GM21381 (cell line): ENCODE data around the gene FGF12.

Experiments used
- ATAC-seq: cut with Tn5 transposase; IDR thresholded peaks from one replicate; pipeline ENCODE4 v1.9.1; 2021; ENCODE audit warnings: mild to moderate bottlenecking, moderate library complexity; ENCODE audit not compliant: unreplicated experiment

FGF12 gene

DNA sequence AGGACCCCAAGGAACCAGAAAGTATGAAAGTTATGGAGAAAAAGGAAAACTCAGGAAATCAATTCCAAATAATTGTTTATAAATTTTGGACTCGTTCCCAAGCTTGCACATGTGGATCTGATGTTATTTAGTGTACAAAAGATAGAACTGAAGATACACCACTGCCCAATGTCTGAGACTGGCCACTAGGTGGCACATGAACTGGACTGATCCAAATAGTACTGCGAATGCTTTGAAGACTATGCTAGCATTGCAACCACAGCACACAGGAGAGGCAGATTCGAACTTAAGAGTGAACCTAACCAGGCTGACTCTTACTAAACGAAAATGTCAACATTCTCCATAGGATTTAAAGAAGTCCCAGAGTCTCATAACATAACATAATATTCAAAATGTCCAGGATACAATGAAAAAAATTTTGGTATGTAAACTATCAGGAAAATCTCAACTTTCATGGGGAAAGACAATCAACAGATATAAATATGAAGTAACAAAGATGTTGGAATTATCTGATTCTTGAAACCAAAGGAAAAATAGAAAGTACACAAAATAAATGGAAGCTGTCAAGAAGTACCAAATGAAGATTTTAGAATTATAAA is 596.7 kb downstream of the FGF12 start:
- peak; percentile 89 for ATAC-seq

DNA sequence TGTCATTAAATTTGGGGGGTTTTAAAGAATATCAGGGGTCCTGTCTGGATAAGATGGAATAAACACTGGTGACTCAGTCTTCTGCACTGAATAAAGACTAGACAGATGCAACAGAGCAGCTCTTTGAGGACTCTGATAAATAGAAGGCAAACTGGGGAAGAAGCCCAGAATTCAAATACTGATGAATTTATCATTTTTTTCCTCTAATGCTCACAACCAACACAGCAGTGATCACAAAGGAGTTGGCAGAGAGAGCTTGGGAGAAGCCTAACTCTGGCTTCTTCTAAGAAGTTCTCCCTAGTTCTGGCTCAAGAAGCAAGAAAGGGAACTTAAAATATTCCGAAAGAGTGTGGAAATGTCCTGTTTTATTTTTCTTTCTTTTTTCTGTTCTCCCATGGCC is 597.8 kb downstream of the FGF12 start:
- no peak for ATAC-seq

DNA sequence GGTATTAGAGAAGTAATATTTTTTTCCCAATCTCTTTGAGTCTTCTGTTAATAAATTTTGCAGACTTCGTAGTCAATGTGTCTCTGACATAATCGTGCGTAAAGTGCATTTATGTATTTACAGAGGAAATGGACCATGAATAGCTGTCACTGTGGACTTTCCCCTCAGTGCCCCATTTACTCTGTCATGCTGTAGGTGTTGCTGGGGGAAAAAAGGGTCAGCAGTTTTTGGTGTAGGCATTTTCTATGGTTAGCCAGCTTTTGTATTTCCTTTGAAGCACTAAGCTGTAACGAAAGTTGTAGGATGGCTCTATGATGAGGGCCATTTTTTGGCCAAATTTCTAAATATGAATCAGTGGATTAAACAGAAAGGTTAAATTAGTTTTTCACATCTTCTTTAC is 598.4 kb downstream of the FGF12 start:
- no peak for ATAC-seq

DNA sequence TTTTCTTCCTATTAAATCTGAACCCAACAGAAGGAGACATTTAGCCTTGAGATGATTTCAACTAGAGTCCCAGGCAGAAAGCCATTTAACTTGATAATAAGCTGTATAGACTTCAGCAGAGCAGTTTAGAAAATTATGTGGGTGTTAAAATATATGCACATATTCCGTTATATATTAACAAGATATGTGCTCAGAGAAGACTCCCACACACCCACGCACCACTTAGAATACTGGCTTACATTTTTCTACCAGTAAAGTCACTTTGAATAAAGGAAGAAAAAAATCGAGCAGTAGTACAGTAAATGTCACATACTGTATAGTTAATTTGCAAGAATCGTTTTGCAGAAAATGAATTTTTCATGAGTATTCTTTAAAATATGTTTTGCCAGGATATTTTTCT is 599.3 kb downstream of the FGF12 start:
- ATAC-seq: no peak

DNA sequence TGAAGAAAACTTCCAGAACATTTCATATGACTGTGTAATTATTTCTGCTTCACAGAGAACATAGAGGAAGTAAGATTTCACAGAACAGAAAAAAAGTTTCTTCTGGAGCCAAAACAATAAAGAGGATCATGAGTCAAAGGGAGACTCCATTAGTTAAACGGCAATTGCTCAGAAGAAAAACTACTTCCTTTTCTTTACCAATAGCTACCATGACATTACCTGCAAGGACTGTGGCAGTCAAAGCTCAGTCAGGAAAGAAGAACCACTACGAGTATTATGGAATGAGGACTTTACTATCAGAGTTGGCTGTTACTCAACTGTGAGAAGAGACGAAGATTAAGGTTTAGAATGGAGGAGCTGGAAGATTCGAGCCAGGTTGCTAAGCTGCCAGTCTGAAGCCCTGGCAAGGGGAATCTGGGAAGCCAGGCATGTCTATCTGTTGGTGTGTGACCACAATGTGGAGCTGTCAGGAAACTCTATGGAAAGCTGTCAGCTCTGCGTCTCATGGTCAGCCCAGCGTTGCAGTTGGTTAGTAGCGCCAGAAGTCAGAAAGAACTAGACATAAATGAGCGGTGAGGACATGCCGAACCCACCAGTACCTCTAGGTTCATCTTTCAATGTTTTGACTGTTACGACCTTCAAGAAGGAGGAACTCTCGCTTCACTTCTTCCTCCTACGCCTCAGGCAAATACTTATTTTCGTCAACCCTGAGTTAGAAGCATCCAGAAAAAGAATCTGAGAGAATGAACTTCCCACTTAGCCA is 604.3 kb downstream of the FGF12 start:
- peak; percentile 73 for ATAC-seq

DNA sequence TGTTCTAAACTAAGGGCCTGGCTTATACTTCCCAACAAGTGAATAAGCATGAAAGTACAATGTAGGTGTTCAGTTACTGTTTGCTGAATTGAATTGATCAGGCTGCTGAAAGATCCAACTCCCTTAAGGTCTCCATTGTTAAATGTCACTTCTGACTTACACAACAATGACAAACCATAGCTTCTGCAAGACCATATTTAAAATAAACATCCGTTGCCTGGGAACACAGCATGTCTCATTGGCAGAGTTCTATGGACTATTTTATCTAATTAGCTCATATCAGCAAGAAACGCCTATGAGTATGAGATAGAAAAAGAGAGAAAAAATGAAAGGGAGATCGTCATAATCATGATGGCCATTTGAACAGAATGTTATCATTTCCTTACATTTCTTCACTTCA is 605.4 kb downstream of the FGF12 start:
- ATAC-seq: no peak

DNA sequence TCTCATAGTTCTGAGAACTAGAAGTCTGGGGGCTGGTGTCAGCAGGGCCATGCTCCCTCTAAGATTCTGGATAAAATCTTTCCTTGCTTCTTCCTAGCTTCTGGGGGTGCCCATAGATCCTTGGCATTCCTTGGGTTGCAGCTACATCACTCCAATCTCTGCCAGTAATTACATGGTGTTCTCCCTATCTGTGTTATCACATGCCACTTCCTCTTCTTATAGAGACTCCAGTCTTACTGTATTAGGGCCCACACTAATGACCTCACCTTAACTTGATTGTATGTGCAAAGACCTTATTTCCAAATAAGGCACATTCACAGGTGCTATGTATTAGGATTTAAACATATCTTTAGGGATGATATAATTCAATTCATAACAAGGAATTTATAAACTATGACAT is 618.5 kb downstream of the FGF12 start:
- ATAC-seq: no peak

DNA sequence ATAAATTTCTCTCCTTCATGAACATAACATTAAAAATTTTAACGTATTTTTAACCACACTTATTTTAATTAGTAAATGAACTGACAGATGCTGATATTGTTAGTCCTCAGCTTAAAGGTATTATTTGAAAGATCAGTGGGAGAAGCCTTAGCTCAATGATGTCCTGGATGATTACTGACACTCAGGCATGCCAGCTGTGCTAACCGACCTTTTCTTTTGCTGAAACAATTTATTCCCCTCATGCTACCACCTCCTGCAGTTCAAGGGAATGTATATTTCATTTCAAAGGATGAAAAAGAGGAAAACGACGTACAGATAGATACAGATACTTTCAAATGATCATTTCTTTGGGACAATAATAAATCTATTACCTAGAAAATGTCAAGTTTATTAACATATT is 620.8 kb downstream of the FGF12 start:
- no peak for ATAC-seq

DNA sequence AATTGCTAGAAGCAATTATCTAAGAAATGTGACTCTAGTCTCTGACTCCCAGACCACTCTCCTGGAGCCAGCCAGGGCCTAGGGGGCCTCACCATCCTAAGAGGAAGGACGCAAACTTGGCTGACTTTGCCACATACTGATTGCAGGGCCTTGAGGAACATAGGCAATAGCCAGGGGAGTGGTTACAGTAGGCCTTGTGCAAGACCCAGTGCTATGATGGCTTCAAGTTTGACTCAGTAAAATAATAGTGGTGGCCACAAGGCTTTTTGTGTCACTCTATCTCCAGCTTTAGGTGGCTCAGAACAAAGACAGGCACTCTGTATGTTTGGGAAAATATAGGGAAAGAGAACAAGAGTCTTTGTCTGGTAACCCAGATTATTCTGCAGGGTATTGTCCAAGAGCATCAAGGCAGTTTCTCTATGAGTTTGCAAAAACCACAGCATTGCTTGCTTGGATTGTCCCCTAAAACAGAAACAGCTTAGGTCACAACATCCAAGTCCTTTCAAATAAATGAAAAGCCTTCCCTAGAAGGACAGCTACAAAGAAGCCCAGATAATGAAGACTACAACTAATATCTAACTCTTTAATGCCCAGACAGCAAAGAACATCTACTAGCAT is 634.8 kb downstream of the FGF12 start:
- ATAC-seq: no peak

DNA sequence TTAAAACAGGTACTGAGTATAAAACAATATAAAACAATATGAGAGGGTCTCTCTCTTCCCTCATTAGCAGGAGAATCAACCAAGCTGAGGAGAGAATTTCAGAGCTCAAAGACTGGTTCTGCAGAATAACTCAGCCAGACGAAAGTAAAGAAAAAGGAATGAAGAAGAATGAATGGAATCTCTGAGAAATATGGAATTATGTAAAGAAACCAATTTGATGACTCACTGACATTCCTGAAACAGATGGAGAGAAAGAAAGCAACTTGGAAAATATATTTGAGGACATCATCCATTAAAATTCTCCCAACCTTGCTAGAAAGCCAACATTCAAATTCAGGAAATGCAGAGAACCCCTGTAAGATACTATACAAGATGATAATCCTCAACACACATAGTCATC is 635.5 kb downstream of the FGF12 start:
- ATAC-seq: no peak

DNA sequence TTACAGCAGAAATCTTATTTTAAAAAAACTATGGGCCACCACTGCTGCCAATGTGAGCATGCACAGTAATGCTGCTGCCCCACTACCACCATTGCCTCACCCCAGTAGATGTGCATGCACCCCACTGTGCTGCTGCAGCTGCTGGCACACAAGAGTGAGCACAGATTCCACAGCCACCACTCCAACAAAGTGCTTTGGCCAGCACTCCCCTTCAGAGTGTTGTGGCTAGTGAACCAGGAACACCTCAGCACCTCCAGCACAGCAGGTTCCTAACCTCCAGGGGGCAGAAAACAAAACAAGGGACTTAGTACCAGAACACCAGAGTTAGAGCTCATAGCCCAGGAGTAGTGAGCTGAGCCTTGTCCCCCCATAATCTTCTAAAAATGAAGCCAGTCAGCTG is 636.8 kb downstream of the FGF12 start:
- peak; percentile 77 for ATAC-seq
